Suppressor macrophage (primary cell): ENCODE measurements around the gene RAB9B.
"Not testable (repeated sequence)": the region's sequence is repeated elsewhere in the genome, so short reads cannot be mapped to it uniquely, and the experiment has no call there.

Experiments used
- DNase-seq, 4 experiments: peaks; one replicate each; pipeline ENCODE4 v3.0.0-alpha.2; 2020 to 2022
- total RNA-seq, 17 experiments: gene quantifications; one replicate each; lab custom pipeline; 2026; ENCODE audit warnings: mixed read lengths in 6 of 17, inconsistent platforms in 3 of 17; lab: John Stamatoyannopoulos, UW

Gene RAB9B, protein sequence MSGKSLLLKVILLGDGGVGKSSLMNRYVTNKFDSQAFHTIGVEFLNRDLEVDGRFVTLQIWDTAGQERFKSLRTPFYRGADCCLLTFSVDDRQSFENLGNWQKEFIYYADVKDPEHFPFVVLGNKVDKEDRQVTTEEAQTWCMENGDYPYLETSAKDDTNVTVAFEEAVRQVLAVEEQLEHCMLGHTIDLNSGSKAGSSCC
- total RNA-seq, result 0.04 to 1.3 (median 0.38) reads per million in 17 experiments

GRCh38 chrX:103831803-103832544 lies at the start of gene RAB9B:
TSS of gene RAB9B (minus strand) at chrX:103832257. CDS start at chrX:103825784, 6,473 bp downstream.
- DNase-seq, result peak; percentile 13 to 51 (median 30)

DNA sequence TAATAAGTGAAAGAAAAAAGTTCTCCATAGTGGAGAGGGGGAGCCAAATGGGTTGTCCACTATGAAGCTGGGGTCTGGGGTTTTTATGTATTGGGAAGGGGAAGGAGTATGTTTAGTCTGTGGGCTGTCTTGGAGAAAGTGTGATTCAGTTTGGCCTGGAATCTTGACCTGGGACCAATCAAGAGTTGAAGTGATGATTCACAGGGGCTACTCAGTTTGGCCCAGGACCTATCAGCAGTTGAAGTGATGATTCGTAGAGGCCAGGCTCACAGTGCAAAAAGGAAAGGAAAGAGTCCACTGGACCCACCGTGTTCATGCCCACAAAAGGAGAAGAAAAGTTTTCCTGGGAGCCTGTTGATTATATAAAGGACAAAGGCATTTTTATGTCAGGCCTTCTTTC lies 47.3 kb upstream of the RAB9B start:
- DNase-seq, result no peak

GRCh38 chrX:103878466-103879122 lies 46.5 kb upstream of the RAB9B start:
- DNase-seq, result no peak

DNA sequence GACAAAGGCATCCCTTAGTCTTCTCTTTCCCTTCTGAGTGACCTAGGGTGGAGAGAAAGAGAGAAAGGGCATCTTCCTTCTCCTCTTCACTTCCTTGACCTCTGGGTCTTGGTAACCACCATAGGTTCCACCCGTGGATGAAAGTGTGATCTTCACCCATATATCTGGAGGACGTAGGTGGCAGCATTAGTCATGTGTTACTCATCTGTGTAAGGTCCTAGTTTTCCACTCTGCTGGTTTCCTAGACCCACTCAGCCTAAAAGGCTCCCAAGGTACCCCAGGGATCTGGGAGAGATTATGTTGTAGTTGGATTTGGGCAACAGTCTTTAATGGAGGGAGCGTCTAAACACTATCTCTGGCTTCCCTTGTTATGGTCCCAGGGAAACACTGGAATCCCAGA lies 45.5 kb upstream of the RAB9B start:
- DNase-seq, result no peak

- DNase-seq, result no peak
Observed at GRCh38 chrX:103864886-103865534, 33.0 kb upstream of the RAB9B start.

- no peak for DNase-seq
Observed at GRCh38 chrX:103864149-103864548, 32.1 kb upstream of the RAB9B start.

GRCh38 chrX:103861200-103861599 lies 29.1 kb upstream of the RAB9B start:
- DNase-seq, result no peak

GRCh38 chrX:103849558-103849957 lies 17.5 kb upstream of the RAB9B start:
- DNase-seq, result no peak

DNA sequence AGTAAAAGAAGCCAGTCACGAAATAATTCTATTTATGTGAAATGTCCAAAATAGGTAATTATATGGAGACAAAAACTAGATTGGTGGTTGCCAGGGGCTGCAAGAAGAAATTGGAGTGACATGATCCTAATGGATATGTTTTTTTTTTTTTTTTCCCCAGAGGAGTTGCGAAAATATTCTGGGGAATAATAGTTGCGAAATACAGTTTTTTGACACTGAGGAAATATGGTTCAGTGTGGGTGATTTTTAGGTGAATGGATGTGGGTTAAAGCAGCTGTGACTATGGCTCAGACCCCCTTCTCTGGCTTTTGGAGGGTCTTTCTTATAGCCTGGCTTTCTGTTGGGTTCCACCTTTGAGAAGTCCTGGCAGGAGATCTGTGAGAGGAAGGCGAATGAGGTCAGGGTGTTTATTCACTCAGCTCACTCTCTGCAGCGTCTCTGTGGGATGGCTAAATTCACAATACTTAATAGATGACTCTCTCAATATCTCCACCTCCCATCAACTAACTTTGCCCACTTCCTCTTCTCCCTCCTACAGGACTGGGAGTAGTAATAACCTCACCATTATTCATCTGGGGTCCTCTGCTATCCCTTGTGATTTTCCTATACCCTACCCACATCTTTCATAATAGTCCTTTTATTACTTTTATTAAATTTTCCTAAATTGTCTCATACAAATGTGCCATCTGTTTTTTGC lies 15.3 kb upstream of the RAB9B start:
- peak in 1 of 4 experiments; percentile 24 for DNase-seq

- DNase-seq, result no peak
Observed at GRCh38 chrX:103846386-103846785, 14.3 kb upstream of the RAB9B start.

DNA sequence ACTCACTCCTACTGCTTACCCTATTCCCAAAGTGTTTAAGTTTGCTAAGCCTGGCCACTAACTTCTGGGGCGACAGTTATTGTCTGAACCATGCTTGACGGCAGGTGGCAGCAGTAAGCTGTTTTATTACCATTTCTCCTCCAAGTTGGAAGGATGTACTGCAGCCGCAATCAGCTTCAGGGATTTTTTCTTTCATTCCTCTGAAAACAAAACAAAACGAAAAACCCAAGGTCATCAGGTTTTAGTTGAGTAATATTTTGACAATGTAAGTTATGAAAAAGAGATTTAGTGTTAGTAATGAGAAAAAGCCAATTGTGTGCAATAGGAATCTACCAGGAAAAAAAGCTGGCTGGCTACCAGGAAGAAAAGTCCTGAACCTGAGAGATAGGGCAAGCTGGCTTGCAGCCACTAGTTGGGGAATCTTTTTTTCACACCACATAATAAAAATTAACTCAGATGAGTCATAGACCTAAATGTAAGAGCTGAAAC lies 13.2 kb upstream of the RAB9B start:
- peak; percentile 44 to 58 (median 50) for DNase-seq

DNA sequence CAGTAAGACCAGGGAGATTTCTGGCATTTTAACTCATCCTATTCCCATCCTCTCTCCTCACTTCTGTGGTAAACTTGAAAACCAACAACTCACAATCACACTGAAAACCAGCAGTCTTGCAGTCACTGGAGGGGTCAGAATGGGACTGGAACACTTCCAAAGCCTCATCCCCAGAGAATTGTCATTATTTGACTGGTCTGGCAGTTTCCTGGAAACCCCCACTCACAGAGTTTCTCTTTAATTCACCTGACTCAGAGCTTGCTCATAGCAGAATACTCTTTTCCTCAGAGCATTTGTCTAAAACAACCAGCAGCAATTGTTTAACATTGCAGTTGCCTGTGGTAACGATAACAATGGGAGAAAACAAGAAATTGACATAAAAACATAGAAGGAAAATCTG lies 7.3 kb upstream of the RAB9B start:
- DNase-seq, result no peak

GRCh38 chrX:103831342-103831802 lies 685 bp downstream of the RAB9B start:
- peak; percentile 39 to 75 (median 56) for DNase-seq

- no peak for DNase-seq
Observed at GRCh38 chrX:103830848-103831247, 1.2 kb downstream of the RAB9B start.

GRCh38 chrX:103828529-103828928 lies 3.5 kb downstream of the RAB9B start:
- no peak for DNase-seq

GRCh38 chrX:103825881-103826280 lies 6.2 kb downstream of the RAB9B start:
- no peak for DNase-seq

GRCh38 chrX:103823591-103823990 lies 8.5 kb downstream of the RAB9B start:
- DNase-seq, result no peak

DNA sequence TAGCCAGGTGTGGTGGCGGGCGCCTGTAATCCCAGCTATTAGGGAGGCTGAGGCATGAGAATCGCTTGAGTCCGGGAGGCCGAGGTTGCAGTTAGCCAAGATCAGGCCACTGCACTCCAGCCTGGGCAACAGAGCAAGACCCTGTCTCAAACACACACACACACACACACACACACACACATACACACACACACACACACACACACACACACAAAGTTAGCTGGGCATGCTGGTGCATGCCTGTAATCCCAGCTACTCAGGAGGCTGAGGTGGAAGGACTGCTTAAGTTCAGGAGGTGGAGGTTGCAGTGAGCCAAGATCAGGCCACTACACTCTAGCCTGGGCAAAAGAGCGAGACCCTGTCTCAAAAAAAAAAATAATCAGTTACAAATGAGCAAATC lies 11.3 kb downstream of the RAB9B start:
- not testable (repeated sequence) for DNase-seq

DNA sequence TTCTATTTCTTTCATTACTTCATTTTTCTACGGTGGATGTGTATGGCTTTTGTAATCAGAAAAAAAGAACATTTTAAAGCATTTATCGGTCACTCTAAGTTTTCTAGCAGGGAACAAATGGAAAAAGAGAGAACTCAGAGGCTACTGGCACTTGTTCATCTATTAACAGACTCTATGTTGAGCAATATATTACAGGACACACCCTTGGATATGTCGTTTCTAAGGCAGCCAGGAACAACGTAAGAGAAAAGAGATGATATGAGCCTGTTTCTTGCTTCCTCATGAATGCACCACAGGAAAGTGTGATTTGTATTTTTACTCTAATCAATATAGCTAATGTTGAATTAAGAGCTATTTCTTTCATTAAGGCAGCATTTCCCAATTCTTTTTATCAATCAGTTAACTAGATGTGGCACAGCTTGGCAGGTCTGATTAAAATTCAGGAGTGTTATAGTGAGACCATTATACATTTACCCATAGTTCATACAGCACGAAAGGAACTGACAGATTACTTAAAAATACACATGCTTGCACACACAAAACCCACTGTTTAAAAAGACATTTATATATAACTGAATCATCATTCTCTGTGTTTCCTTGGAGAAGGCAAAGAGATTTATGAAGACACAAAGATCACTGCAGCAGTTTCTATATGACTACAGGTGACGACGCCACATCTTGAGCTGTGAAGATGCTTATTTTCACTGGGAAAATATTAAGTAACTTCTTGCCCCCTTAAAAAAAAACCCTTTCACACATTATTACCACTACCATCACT lies 13.0 kb downstream of the RAB9B start:
- DNase-seq, result peak in 2 of 4 experiments; percentile 1 to 6

DNA sequence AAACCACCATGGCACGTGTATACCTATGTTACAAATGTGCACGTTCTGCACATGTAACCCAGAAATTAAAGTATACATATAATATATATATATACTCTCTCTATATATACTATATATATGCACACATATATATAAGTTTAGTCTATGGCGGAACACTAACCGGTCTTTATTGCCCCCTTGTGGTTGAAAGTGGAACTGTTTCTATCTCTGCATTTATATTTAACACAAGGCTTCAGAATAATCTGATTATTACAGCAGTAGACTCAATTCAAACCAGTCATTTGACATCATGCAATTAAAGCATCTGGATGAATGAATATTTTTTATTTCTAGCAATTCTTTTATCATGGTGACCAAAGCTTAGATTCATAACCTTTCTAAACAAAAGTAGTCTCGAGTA lies 14.6 kb downstream of the RAB9B start:
- DNase-seq, result peak; percentile 60 to 85 (median 70)

GRCh38 chrX:103817101-103817500 lies 15.0 kb downstream of the RAB9B start:
- DNase-seq, result not testable (repeated sequence)
